ENCODE results near the gene HYAL4.

The HYAL4 gene

GRCh38 chr7:123864436-123864835 is 19.5 kb downstream of the HYAL4 start:
- no peak overlapping the region for H3K27ac ChIP-seq (replicated peaks; ENCODE audit: low read length)

GRCh38 chr7:123864966-123865365 is 20.0 kb downstream of the HYAL4 start:
- Histone ChIP-seq H3K14ac (ENCODE audit: low read length) (no peak overlapping the region), H2BK5ac (ENCODE audit: low read length) (no peak overlapping the region), H2BK12ac (ENCODE audit: low read length) (no peak overlapping the region), H3K79me1 (ENCODE audit: low read depth, low read length) (no peaks in the 10 kb centered on the region), H3K27ac (replicated peaks; ENCODE audit: low read length) (no peak overlapping the region), H3K18ac (ENCODE audit: low read length) (no peak overlapping the region), H2BK120ac (ENCODE audit: low read depth, low read length) (no peak overlapping the region), H3K4ac (ENCODE audit: low read length) (no peak overlapping the region), H3K9ac (ENCODE audit: low read depth, low read length, poor library complexity) (no peak overlapping the region), H3K27me3 (ENCODE audit: control insufficient read depth in 3 of 3, insufficient read depth in 3 of 3, low read depth in 1 of 3, low read length in 3 of 3) (no peaks in the 10 kb centered on the region), H3K36me3 (replicated peaks in 1 of 2; ENCODE audit: control insufficient read depth in 2 of 2, insufficient read depth in 2 of 2, low read length in 2 of 2) (no peaks in the 10 kb centered on the region), H3K23ac (ENCODE audit: low read depth, low read length, poor library complexity) (no peak overlapping the region), H3K4me3 (ENCODE audit: low read length in 2 of 2) (no peak overlapping the region), H3K4me1 (ENCODE audit: control insufficient read depth in 2 of 2, insufficient read depth in 1 of 2, low read depth in 1 of 2, low read length in 2 of 2) (no peaks in the 10 kb centered on the region), H4K8ac (ENCODE audit: low read depth, low read length) (no peak overlapping the region), H3K9me3 (replicated peaks in 1 of 2; ENCODE audit: control insufficient read depth in 2 of 2, insufficient read depth in 1 of 2, low read depth in 1 of 2, low read length in 2 of 2) (peaks cover 0 to 2% of the 10 kb centered on the region in 2 donors), H2BK15ac (ENCODE audit: low read length) (no peak overlapping the region), H2AK5ac (ENCODE audit: low read depth, low read length) (no peak overlapping the region), H3K4me2 (ENCODE audit: insufficient read depth, low read length, poor library complexity, severe bottlenecking) (no peak overlapping the region), H2AFZ (ENCODE audit: low read length) (no peak overlapping the region), H4K91ac (ENCODE audit: low read depth, low read length, poor library complexity) (no peak overlapping the region)
- no peak for DNase-seq (ENCODE audit: low spot score)
- no CpG with 5 or more reads among the region's 1 CpG for WGBS, 2 donors (ENCODE audit: extremely low coverage in 2 of 2, insufficient read length in 2 of 2, insufficient replicate concordance in 1 of 2)

More at GRCh38 chr7:123864436-123864835, 19.5 kb downstream of the HYAL4 start:
- H4K8ac ChIP-seq (ENCODE audit: low read depth, low read length): no peak overlapping the region
- DNase-seq (ENCODE audit: low spot score): no peak
- H2AFZ ChIP-seq (ENCODE audit: low read length): no peak overlapping the region
- H3K18ac ChIP-seq (ENCODE audit: low read length): no peak overlapping the region
- H2AK5ac ChIP-seq (ENCODE audit: low read depth, low read length): no peak overlapping the region
- H3K4me2 ChIP-seq (ENCODE audit: insufficient read depth, low read length, poor library complexity, severe bottlenecking): no peak overlapping the region
- no peak overlapping the region for H3K4ac ChIP-seq (ENCODE audit: low read length)
- no peak overlapping the region for H3K14ac ChIP-seq (ENCODE audit: low read length)
- no peaks in the 10 kb centered on the region for H3K4me1 ChIP-seq (ENCODE audit: control insufficient read depth in 2 of 2, insufficient read depth in 1 of 2, low read depth in 1 of 2, low read length in 2 of 2)
- no peak overlapping the region for H2BK5ac ChIP-seq (ENCODE audit: low read length)
- H3K27me3 ChIP-seq (ENCODE audit: control insufficient read depth in 3 of 3, insufficient read depth in 3 of 3, low read depth in 1 of 3, low read length in 3 of 3): no peaks in the 10 kb centered on the region
- H3K23ac ChIP-seq (ENCODE audit: low read depth, low read length, poor library complexity): no peak overlapping the region
- H3K4me3 ChIP-seq (ENCODE audit: low read length in 2 of 2): no peak overlapping the region
- no peak overlapping the region for H2BK15ac ChIP-seq (ENCODE audit: low read length)
- H3K79me1 ChIP-seq (ENCODE audit: low read depth, low read length): no peaks in the 10 kb centered on the region
- no peak overlapping the region for H3K9ac ChIP-seq (ENCODE audit: low read depth, low read length, poor library complexity)
- no peak overlapping the region for H2BK12ac ChIP-seq (ENCODE audit: low read length)
- H2BK120ac ChIP-seq (ENCODE audit: low read depth, low read length): no peak overlapping the region
- H3K9me3 ChIP-seq (replicated peaks in 1 of 2; ENCODE audit: control insufficient read depth in 2 of 2, insufficient read depth in 1 of 2, low read depth in 1 of 2, low read length in 2 of 2): peaks cover 0 to 2% of the 10 kb centered on the region in 2 donors
- H4K91ac ChIP-seq (ENCODE audit: low read depth, low read length, poor library complexity): no peak overlapping the region
- no CpG with 5 or more reads among the region's 3 CpGs for WGBS, 2 donors (ENCODE audit: extremely low coverage in 2 of 2, insufficient read length in 2 of 2, insufficient replicate concordance in 1 of 2)
- no peaks in the 10 kb centered on the region for H3K36me3 ChIP-seq (replicated peaks in 1 of 2; ENCODE audit: control insufficient read depth in 2 of 2, insufficient read depth in 2 of 2, low read length in 2 of 2)

DNA sequence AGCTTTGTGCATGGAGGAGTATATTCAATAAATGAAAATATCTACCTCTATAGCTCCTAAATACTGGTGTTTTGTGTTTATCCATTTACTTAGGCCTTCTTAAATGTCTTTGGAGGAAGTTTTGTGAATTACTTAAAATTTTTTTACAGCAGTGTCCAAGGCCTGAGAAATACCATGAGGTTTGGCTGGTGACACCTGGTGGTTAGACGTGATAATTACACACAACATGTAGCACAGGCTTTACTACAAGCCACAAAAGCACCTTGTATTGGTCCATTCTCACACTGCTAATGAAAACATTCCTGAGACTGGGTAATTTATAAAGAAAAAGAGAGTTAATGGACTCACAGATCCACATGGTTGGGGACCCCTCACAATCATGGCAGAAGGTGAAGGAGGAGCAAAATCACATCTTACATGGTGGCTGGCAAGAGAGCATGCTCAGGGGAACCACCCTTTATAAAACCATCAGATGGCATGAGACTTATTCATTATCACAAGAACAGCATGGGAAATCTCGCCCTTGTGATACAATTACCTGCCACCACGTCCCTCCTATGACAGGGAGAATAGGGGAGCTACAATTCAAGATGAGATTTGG is 20.6 kb downstream of the HYAL4 start:
- Histone ChIP-seq H3K4me3 (ENCODE audit: low read length in 2 of 2) (no peak overlapping the region), H2AFZ (ENCODE audit: low read length) (no peak overlapping the region), H3K27me3 (ENCODE audit: control insufficient read depth in 3 of 3, insufficient read depth in 3 of 3, low read depth in 1 of 3, low read length in 3 of 3) (no peaks in the 10 kb centered on the region), H3K27ac (replicated peaks; ENCODE audit: low read length) (no peak overlapping the region), H2BK15ac (ENCODE audit: low read length) (no peak overlapping the region), H3K4me2 (ENCODE audit: insufficient read depth, low read length, poor library complexity, severe bottlenecking) (no peak overlapping the region), H3K23ac (ENCODE audit: low read depth, low read length, poor library complexity) (no peak overlapping the region), H2AK5ac (ENCODE audit: low read depth, low read length) (no peak overlapping the region), H3K36me3 (replicated peaks in 1 of 2; ENCODE audit: control insufficient read depth in 2 of 2, insufficient read depth in 2 of 2, low read length in 2 of 2) (no peaks in the 10 kb centered on the region), H3K14ac (ENCODE audit: low read length) (no peak overlapping the region), H3K79me1 (ENCODE audit: low read depth, low read length) (no peaks in the 10 kb centered on the region), H2BK120ac (ENCODE audit: low read depth, low read length) (no peak overlapping the region), H3K4ac (ENCODE audit: low read length) (no peak overlapping the region), H4K8ac (ENCODE audit: low read depth, low read length) (no peak overlapping the region), H3K4me1 (ENCODE audit: control insufficient read depth in 2 of 2, insufficient read depth in 1 of 2, low read depth in 1 of 2, low read length in 2 of 2) (no peaks in the 10 kb centered on the region), H3K18ac (ENCODE audit: low read length) (no peak overlapping the region), H2BK5ac (ENCODE audit: low read length) (no peak overlapping the region), H3K9me3 (replicated peaks in 1 of 2; ENCODE audit: control insufficient read depth in 2 of 2, insufficient read depth in 1 of 2, low read depth in 1 of 2, low read length in 2 of 2) (peaks cover 0 to 2% of the 10 kb centered on the region in 2 donors), H2BK12ac (ENCODE audit: low read length) (no peak overlapping the region), H4K91ac (ENCODE audit: low read depth, low read length, poor library complexity) (no peak overlapping the region), H3K9ac (ENCODE audit: low read depth, low read length, poor library complexity) (no peak overlapping the region)
- DNase-seq (ENCODE audit: low spot score): peak; percentile 47
- no CpG with 5 or more reads among the region's 3 CpGs for WGBS, 2 donors (ENCODE audit: extremely low coverage in 2 of 2, insufficient read length in 2 of 2, insufficient replicate concordance in 1 of 2)

DNA sequence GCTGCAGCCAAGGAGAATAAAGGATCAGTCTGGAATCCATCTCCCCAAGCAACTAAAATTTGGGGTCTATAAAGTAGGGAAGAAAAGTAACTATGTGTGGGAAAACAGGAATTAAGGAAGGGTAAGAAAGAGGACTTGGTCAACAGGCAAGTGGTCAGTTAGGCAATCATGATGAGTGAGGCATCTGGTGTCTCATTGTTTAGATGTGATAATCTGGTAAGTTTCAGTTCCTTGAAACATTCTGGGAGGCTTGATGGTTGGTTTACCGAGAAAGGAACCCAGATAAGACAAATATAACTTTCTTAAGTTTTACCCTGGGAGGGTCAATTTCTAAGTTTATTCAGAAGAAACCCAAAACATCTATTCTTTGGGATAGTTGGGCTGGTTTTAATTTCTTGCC is 22.3 kb downstream of the HYAL4 start:
- Histone ChIP-seq H3K36me3 (replicated peaks in 1 of 2; ENCODE audit: control insufficient read depth in 2 of 2, insufficient read depth in 2 of 2, low read length in 2 of 2) (no peaks in the 10 kb centered on the region), H2AFZ (ENCODE audit: low read length) (no peak overlapping the region), H3K14ac (ENCODE audit: low read length) (no peak overlapping the region), H3K18ac (ENCODE audit: low read length) (no peak overlapping the region), H4K91ac (ENCODE audit: low read depth, low read length, poor library complexity) (no peak overlapping the region), H3K4ac (ENCODE audit: low read length) (no peak overlapping the region), H2BK12ac (ENCODE audit: low read length) (no peak overlapping the region), H4K8ac (ENCODE audit: low read depth, low read length) (no peak overlapping the region), H3K27me3 (ENCODE audit: control insufficient read depth in 3 of 3, insufficient read depth in 3 of 3, low read depth in 1 of 3, low read length in 3 of 3) (no peaks in the 10 kb centered on the region), H3K27ac (replicated peaks; ENCODE audit: low read length) (no peak overlapping the region), H2BK15ac (ENCODE audit: low read length) (no peak overlapping the region), H3K9ac (ENCODE audit: low read depth, low read length, poor library complexity) (no peak overlapping the region), H3K4me2 (ENCODE audit: insufficient read depth, low read length, poor library complexity, severe bottlenecking) (no peak overlapping the region), H2BK120ac (ENCODE audit: low read depth, low read length) (no peak overlapping the region), H3K23ac (ENCODE audit: low read depth, low read length, poor library complexity) (no peak overlapping the region), H3K79me1 (ENCODE audit: low read depth, low read length) (no peaks in the 10 kb centered on the region), H3K4me1 (ENCODE audit: control insufficient read depth in 2 of 2, insufficient read depth in 1 of 2, low read depth in 1 of 2, low read length in 2 of 2) (no peaks in the 10 kb centered on the region), H2AK5ac (ENCODE audit: low read depth, low read length) (no peak overlapping the region), H3K4me3 (ENCODE audit: low read length in 2 of 2) (no peak overlapping the region), H2BK5ac (ENCODE audit: low read length) (no peak overlapping the region), H3K9me3 (replicated peaks in 1 of 2; ENCODE audit: control insufficient read depth in 2 of 2, insufficient read depth in 1 of 2, low read depth in 1 of 2, low read length in 2 of 2) (peaks cover 0 to 2% of the 10 kb centered on the region in 2 donors)
- DNase-seq (ENCODE audit: low spot score): no peak
- WGBS, 2 donors (ENCODE audit: extremely low coverage in 2 of 2, insufficient read length in 2 of 2, insufficient replicate concordance in 1 of 2): no CpG with 5 or more reads among the region's 1 CpG

Data from neuronal stem cell (in vitro differentiated cells).